ENCODE data around the gene RAB6B. TPM values are rescaled to one million over a fixed set of nuclear protein-coding genes. Genes with fewer than 3 reads are reported as not detected.

RAB6B gene
- total RNA-seq, 1 experiment from 2014 or later, result 14.1 TPM

- no TSS peak for BruUV-seq (replicated peaks)
- RAD21 ChIA-PET (ENCODE audit: low non-redundant PET in 1 of 2, low total read pairs in 2 of 2, uncharacterized antibody in 2 of 2, unreplicated experiment in 2 of 2), result no interaction called here
- H2AFZ ChIP-seq (ENCODE audit: low read depth, low read length, poor library complexity, severe bottlenecking), result no peak overlapping the region
- H3K9ac ChIP-seq (ENCODE audit: low read length), result no peak overlapping the region
- H3K4me3 ChIP-seq (replicated peaks in 1 of 2; ENCODE audit: low read depth in 1 of 2, low read length in 2 of 2), result no peak overlapping the region
- no peaks in the 10 kb centered on the region for H3K79me2 ChIP-seq (ENCODE audit: insufficient read depth, low read length)
- H3K36me3 ChIP-seq (ENCODE audit: control insufficient read depth in 1 of 2, insufficient read depth in 2 of 2, low read length in 2 of 2), result no peaks in the 10 kb centered on the region
- intact Hi-C loops (cut with micrococcal nuclease), result no loop called here
- no peak for ATAC-seq
- no peak overlapping the region for H3K4me2 ChIP-seq (ENCODE audit: low read length)
- H3K27me3 ChIP-seq (ENCODE audit: insufficient read depth, low read length), result no peaks in the 10 kb centered on the region
- POLR2A ChIA-PET, result no interaction called here
- H4K20me1 ChIP-seq (ENCODE audit: insufficient read depth), result no peaks in the 10 kb centered on the region
- no peaks in the 10 kb centered on the region for H3K4me1 ChIP-seq (ENCODE audit: control insufficient read depth in 1 of 2, insufficient read depth in 2 of 2, low read length in 2 of 2)
- H3K27ac ChIP-seq (ENCODE audit: low read depth, low read length), result no peak overlapping the region
- no peak for DNase-seq (ENCODE audit: low read depth, low spot score)
- CTCF ChIA-PET, result no interaction called here
- no peak for TF ChIP-seq CEBPB (IDR thresholded peaks at IDR 0.05; ENCODE audit: low read depth)
- TF ChIP-seq, protein P1, sequence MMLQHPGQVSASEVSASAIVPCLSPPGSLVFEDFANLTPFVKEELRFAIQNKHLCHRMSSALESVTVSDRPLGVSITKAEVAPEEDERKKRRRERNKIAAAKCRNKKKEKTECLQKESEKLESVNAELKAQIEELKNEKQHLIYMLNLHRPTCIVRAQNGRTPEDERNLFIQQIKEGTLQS (IDR thresholded peaks at IDR 0.05), result no peak
- TF ChIP-seq ELF1 (IDR thresholded peaks at IDR 0.05; ENCODE audit: borderline replicate concordance, low read depth), result no peak
- no peak for TF ChIP-seq FOSL1 (IDR thresholded peaks at IDR 0.05; ENCODE audit: low read depth)
- TF ChIP-seq JUND (IDR thresholded peaks at IDR 0.05), result no peak
- TF ChIP-seq MAX (IDR thresholded peaks at IDR 0.05), result no peak
- TF ChIP-seq EZH2phosphoT487 (IDR thresholded peaks at IDR 0.05; ENCODE audit: borderline replicate concordance), result no peak
- no peaks in the 10 kb centered on the region for H3K9me2 ChIP-seq (ENCODE audit: insufficient read depth)
- no peaks in the 10 kb centered on the region for H3K9me3 ChIP-seq (ENCODE audit: control insufficient read depth in 1 of 2, insufficient read depth in 1 of 2, low read depth in 1 of 2, low read length in 2 of 2)
These were observed 31.1 kb downstream of the RAB6B start for GRCh38 chr3:133864616-133865015.

- no peak for DNase-seq (ENCODE audit: low read depth, low spot score)
- BruUV-seq (replicated peaks), result no TSS peak
- CTCF ChIA-PET, result no interaction called here
These were observed 31.8 kb downstream of the RAB6B start for GRCh38 chr3:133863911-133864310.

More at GRCh38 chr3:133863911-133864310, 31.8 kb downstream of the RAB6B start:
- Histone ChIP-seq H4K20me1 (ENCODE audit: insufficient read depth) (no peaks in the 10 kb centered on the region), H3K4me1 (ENCODE audit: control insufficient read depth in 1 of 2, insufficient read depth in 2 of 2, low read length in 2 of 2) (no peaks in the 10 kb centered on the region), H3K36me3 (ENCODE audit: control insufficient read depth in 1 of 2, insufficient read depth in 2 of 2, low read length in 2 of 2) (no peaks in the 10 kb centered on the region), H3K4me2 (ENCODE audit: low read length) (no peak overlapping the region), H3K27me3 (ENCODE audit: insufficient read depth, low read length) (no peaks in the 10 kb centered on the region), H3K79me2 (ENCODE audit: insufficient read depth, low read length) (no peaks in the 10 kb centered on the region), H3K9me2 (ENCODE audit: insufficient read depth) (no peaks in the 10 kb centered on the region), H3K9me3 (ENCODE audit: control insufficient read depth in 1 of 2, insufficient read depth in 1 of 2, low read depth in 1 of 2, low read length in 2 of 2) (no peaks in the 10 kb centered on the region), H2AFZ (ENCODE audit: low read depth, low read length, poor library complexity, severe bottlenecking) (no peak overlapping the region), H3K9ac (ENCODE audit: low read length) (no peak overlapping the region), H3K27ac (ENCODE audit: low read depth, low read length) (no peak overlapping the region), H3K4me3 (replicated peaks in 1 of 2; ENCODE audit: low read depth in 1 of 2, low read length in 2 of 2) (no peak overlapping the region)
- intact Hi-C loops (cut with micrococcal nuclease), result no loop called here
- TF ChIP-seq ZNF274 (IDR thresholded peaks at IDR 0.05; ENCODE audit: low read depth, low read length) (no peak), ZFX (IDR thresholded peaks at IDR 0.05) (no peak), FOSL1 (IDR thresholded peaks at IDR 0.05; ENCODE audit: low read depth) (no peak), CTCF (IDR thresholded peaks at IDR 0.05 in 2 of 3, conservative IDR thresholded peaks at IDR 0.05 in 1 of 3; ENCODE audit: borderline replicate concordance in 1 of 3, insufficient read depth in 1 of 3, low read depth in 2 of 3, low read length in 2 of 3) (no peak), TCF7L2 (IDR thresholded peaks at IDR 0.05; ENCODE audit: borderline replicate concordance, extremely low read depth, insufficient read depth, insufficient read length) (no peak), SRF (IDR thresholded peaks at IDR 0.05; ENCODE audit: low read depth) (no peak)
- TF ChIP-seq, protein P1 (IDR thresholded peaks at IDR 0.05), result no peak
- no peak for ATAC-seq
- ChIA-PET RAD21 (ENCODE audit: low non-redundant PET in 1 of 2, low total read pairs in 2 of 2, uncharacterized antibody in 2 of 2, unreplicated experiment in 2 of 2) (no interaction called here), POLR2A (no interaction called here)

Measured in HCT116 (cell line).